Measurements from ENCODE around the gene RRP12. TPM values are rescaled to one million over a fixed set of nuclear protein-coding genes. Genes with fewer than 3 reads are reported as not detected.

The RRP12 gene
- polyA plus RNA-seq, 1 experiment = 10.6 TPM

- no peaks in the 10 kb centered on the region for H3K9me3 ChIP-seq (ENCODE audit: control insufficient read depth, insufficient read depth, low read length)
- DNase-seq (ENCODE audit: low read depth, low spot score) = no peak
- CTCF ChIA-PET = no interaction called here
- H3K4me3 ChIP-seq (ENCODE audit: low read depth, low read length) = no peak overlapping the region
- POLR2A ChIA-PET = no interaction called here
- H3K27ac ChIP-seq (ENCODE audit: low read depth, low read length) = no peak overlapping the region
- no peak for TF ChIP-seq CTCF (IDR thresholded peaks at IDR 0.05; ENCODE audit: low read depth, low read length)
- peaks cover 32% of the 10 kb centered on the region for H3K27me3 ChIP-seq (ENCODE audit: control insufficient read depth, insufficient read depth, low read length)
These were observed 64.7 kb downstream of the RRP12 start for GRCh38 chr10:97336446-97336845.

GRCh38 chr10:97336006-97336405 lies 65.1 kb downstream of the RRP12 start:
- H3K9me3 ChIP-seq (ENCODE audit: control insufficient read depth, insufficient read depth, low read length) = no peaks in the 10 kb centered on the region
- no peak for TF ChIP-seq CTCF (IDR thresholded peaks at IDR 0.05; ENCODE audit: low read depth, low read length)
- no peak overlapping the region for H3K4me3 ChIP-seq (ENCODE audit: low read depth, low read length)
- H3K27ac ChIP-seq (ENCODE audit: low read depth, low read length) = no peak overlapping the region
- peaks cover 32% of the 10 kb centered on the region for H3K27me3 ChIP-seq (ENCODE audit: control insufficient read depth, insufficient read depth, low read length)
- no peak for DNase-seq (ENCODE audit: low read depth, low spot score)
- ChIA-PET CTCF (no interaction called here), POLR2A (no interaction called here)

- Histone ChIP-seq H3K27me3 (ENCODE audit: control insufficient read depth, insufficient read depth, low read length) (peaks cover 32% of the 10 kb centered on the region), H3K27ac (ENCODE audit: low read depth, low read length) (no peak overlapping the region), H3K9me3 (ENCODE audit: control insufficient read depth, insufficient read depth, low read length) (no peaks in the 10 kb centered on the region), H3K4me3 (ENCODE audit: low read depth, low read length) (peak overlapping the region; percentile 75)
- no peak for DNase-seq (ENCODE audit: low read depth, low spot score)
- CTCF ChIA-PET = no interaction called here
- TF ChIP-seq CTCF (IDR thresholded peaks at IDR 0.05; ENCODE audit: low read depth, low read length) = no peak
- POLR2A ChIA-PET = interaction anchor here (0.6 to 3.3 kb wide), 2 partner anchors 16 to 113 kb away, joined by 4 to 18 read pairs; partner anchors contain the start of gene FRAT1
These were observed 65.9 kb downstream of the RRP12 start for GRCh38 chr10:97335188-97335619.

- Histone ChIP-seq H3K4me3 (ENCODE audit: low read depth, low read length) (peak within 1 kb of the TSS; percentile 75), H3K9me3 (ENCODE audit: control insufficient read depth, insufficient read depth, low read length) (no peaks in the 10 kb centered on the region), H3K27ac (ENCODE audit: low read depth, low read length) (peak within 1 kb of the TSS; percentile 91), H3K27me3 (ENCODE audit: control insufficient read depth, insufficient read depth, low read length) (peaks cover 32% of the 10 kb centered on the region)
- no peak for TF ChIP-seq CTCF (IDR thresholded peaks at IDR 0.05; ENCODE audit: low read depth, low read length)
- DNase-seq (ENCODE audit: low read depth, low spot score) = peak; percentile 74
- CTCF ChIA-PET = interaction anchor here (2.4 to 2.7 kb wide), 2 partner anchors 56 to 60 kb away, joined by 14 to 35 read pairs; no protein-coding TSS in a partner anchor
- POLR2A ChIA-PET = interaction anchor here (0.9 to 3.3 kb wide), 2 partner anchors 15 to 65 kb away, joined by 3 to 18 read pairs; partner anchors contain the start of gene FRAT1
These were observed 66.6 kb downstream of the RRP12 start, which contains the start of gene FRAT2 for GRCh38 chr10:97334370-97335175. Gene FRAT2, minus strand, starts transcription at chr10:97334729. Its CDS starts 157 bp downstream, at chr10:97334572.

Data from AG04450 (cell line).